Transverse colon (tissue), 4 donors: ENCODE results near the gene TMX1. TPM values are rescaled to one million over a fixed set of nuclear protein-coding genes. Genes with fewer than 3 reads are reported as not detected.
A peak's percentile ranks its signal among the peaks of the same experiment; 100 is the strongest.

Source experiments
- DNase-seq: peaks from one replicate; pipeline ENCODE4 v3.0.0-alpha.2; 2019
- H3K27ac ChIP-seq, 4 donors: fragments of 200-600 bp; sonication (generic); 2 replicates each; pipeline ENCODE4 v1.5.1; 2016 to 2018; ENCODE audit warnings: inconsistent platforms in 4 of 4
- H3K27me3 ChIP-seq: fragments of 200-600 bp; sonication (generic); 2 replicates; pipeline ENCODE4 v1.5.1; 2017; ENCODE audit warnings: inconsistent platforms
- H3K36me3 ChIP-seq, 4 donors: fragments of 200-600 bp; sonication (generic); 2 replicates each; pipeline ENCODE4 v1.5.1; 2017 to 2019; ENCODE audit warnings: inconsistent platforms in 4 of 4
- H3K4me1 ChIP-seq, 4 donors: fragments of 200-600 bp; sonication (generic); 2 replicates each; pipeline ENCODE4 v1.5.1; 2017 to 2020; ENCODE audit warnings: inconsistent platforms in 4 of 4
- H3K4me3 ChIP-seq, 4 donors: fragments of 200-600 bp; sonication (generic); 1 replicate in 1 of 4; 2 replicates in 3 of 4; pipeline versions ENCODE4 v1.5.1 to v1.6.1; 2017 to 2019; ENCODE audit warnings: inconsistent platforms in 4 of 4
- H3K9me3 ChIP-seq, 2 donors: fragments of 200-600 bp; sonication (generic); 2 replicates each; pipeline ENCODE4 v1.5.1; 2017 to 2019; ENCODE audit warnings: inconsistent platforms in 2 of 2
- EP300 ChIP-seq: sonication (generic); formaldehyde crosslinking; IDR thresholded peaks from one replicate; pipeline ENCODE4 v1.6.1; 2017; ENCODE audit warnings: antibody characterized with exemption, low read depth
- POLR2A ChIP-seq: fragments of 450-650 bp; IDR thresholded peaks from one replicate; pipeline ENCODE4 v1.6.1; 2016; ENCODE audit warnings: antibody characterized with exemption, mild to moderate bottlenecking, moderate library complexity
- POLR2AphosphoS5 ChIP-seq, 3 donors: sonication (generic); formaldehyde crosslinking; IDR thresholded peaks; one replicate each; pipeline ENCODE4 v1.6.1; 2016; ENCODE audit warnings: antibody characterized with exemption in 3 of 3
- WGBS, 2 donors: methylation state at CpG; one replicate each; pipeline ENCODE4 v1.1.5; 2018; ENCODE audit warnings: low coverage in 1 of 2; 5-methylcytosine and 5-hydroxymethylcytosine counted together
- in situ Hi-C, 4 donors: fragments of 200-750 bp; cut with MboI; loops; one replicate each; pipeline versions ENCODE4 v1.15.0 to v1.15.1; 2017; ENCODE audit warnings: low sequenced_read_pairs in 3 of 4, low pct_ligation_motif_present in 1 of 4, low pct_unique_long_range_greater_than_20kb in 1 of 4
- intact Hi-C: fragments of 100-400 bp; cut with DNase I; formaldehyde crosslinking; loops from one replicate; pipeline ENCODE4 v1.15.1; 2023; ENCODE audit warnings: low total_unique reads
- small RNA-seq, 4 donors: library from RNA; depleted of rRNA; stranded (forward); fragments of <200 nt; gene quantifications; one replicate each; pipeline ENCODE3, GENCODE V24; 2016
- total RNA-seq, 4 donors: library from RNA; depleted of rRNA; stranded (reverse); fragments of >200 nt; gene quantifications; one replicate each; pipeline ENCODE4 v1.1.0, GENCODE V29; 2016
- TF ChIP-seq, protein P1 (sequence below), 5 experiments: fragments of 200-600 bp in 3 of 5; fragments of 450-650 bp in 2 of 5; sonication (generic) in 3 of 5; IDR thresholded peaks; 1 replicate in 2 of 5; 2 replicates in 3 of 5; pipeline ENCODE4 v1.5.1; 2016 to 2017; ENCODE audit warnings: antibody characterized with exemption in 5 of 5, inconsistent platforms in 3 of 5, mild to moderate bottlenecking in 2 of 5, moderate library complexity in 1 of 5

Gene TMX1
- total RNA-seq, 4 donors from 2014 or later = 8.0 to 44.5 (median 35.1) TPM

DNA sequence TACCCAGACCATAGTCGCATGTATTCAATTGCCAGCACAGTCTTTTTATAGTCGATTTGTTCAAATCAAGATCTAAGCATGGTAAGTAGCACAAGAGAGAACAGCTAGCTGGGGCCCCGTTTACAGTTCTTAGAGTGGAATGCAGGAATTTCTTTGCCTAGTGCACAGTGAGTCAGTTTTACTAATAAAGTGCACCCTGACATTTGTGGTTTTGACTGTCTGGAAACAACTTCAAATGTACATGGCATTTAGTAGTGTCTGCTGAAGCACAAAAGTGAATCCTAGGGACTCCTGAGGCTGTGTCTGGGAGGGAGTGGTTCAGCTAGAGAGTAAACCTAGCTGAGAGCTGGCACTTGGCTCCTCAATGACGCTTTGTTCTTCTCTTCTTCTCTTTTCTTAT, 64.9 kb downstream of the TMX1 start:
- DNase-seq = no peak
- no peaks in the 10 kb centered on the region for H3K27me3 ChIP-seq
- intact Hi-C loops (no loop called here), in situ Hi-C loops (no loop called here)
- 58 to 71% methylated on average over 4 of the region's 4 CpGs for WGBS, 2 donors
- H3K4me1 ChIP-seq = peaks cover 0 to 6% (median 0%) of the 10 kb centered on the region in 4 donors
- H3K4me3 ChIP-seq = no peak overlapping the region
- H3K27ac ChIP-seq = peak overlapping the region in 2 of 4 donors; percentile 15 to 30
- TF ChIP-seq EP300 (no peak), POLR2AphosphoS5 (IDR thresholded peaks at IDR 0.05) (no peak), POLR2A (no peak)
- TF ChIP-seq, protein P1, sequence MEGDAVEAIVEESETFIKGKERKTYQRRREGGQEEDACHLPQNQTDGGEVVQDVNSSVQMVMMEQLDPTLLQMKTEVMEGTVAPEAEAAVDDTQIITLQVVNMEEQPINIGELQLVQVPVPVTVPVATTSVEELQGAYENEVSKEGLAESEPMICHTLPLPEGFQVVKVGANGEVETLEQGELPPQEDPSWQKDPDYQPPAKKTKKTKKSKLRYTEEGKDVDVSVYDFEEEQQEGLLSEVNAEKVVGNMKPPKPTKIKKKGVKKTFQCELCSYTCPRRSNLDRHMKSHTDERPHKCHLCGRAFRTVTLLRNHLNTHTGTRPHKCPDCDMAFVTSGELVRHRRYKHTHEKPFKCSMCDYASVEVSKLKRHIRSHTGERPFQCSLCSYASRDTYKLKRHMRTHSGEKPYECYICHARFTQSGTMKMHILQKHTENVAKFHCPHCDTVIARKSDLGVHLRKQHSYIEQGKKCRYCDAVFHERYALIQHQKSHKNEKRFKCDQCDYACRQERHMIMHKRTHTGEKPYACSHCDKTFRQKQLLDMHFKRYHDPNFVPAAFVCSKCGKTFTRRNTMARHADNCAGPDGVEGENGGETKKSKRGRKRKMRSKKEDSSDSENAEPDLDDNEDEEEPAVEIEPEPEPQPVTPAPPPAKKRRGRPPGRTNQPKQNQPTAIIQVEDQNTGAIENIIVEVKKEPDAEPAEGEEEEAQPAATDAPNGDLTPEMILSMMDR (IDR thresholded peaks at IDR 0.05) = no peak
- H3K9me3 ChIP-seq = no peaks in the 10 kb centered on the region
- no peaks in the 10 kb centered on the region for H3K36me3 ChIP-seq

DNA sequence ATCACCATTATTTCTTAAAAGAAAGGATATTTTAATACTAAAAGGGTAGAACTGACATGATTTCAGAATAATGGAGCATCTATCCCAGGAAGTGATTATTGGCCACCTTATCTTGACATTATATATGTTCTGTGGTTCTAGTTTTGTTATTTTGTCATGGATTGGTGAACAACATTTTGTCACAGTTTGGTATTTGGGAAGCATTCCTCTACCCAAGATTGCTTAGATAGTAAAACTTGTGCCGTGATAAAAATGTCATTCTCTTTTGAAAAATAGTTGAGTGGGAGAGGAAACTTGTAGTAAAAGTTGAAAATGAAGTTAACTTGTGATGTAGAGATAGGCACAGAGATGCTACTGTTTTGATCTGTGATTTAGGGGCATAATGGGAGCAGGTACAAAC, 65.7 kb downstream of the TMX1 start:
- in situ Hi-C loops (no loop called here), intact Hi-C loops (no loop called here)
- Histone ChIP-seq H3K36me3 (no peaks in the 10 kb centered on the region), H3K27me3 (no peaks in the 10 kb centered on the region), H3K27ac (no peak overlapping the region), H3K9me3 (no peaks in the 10 kb centered on the region), H3K4me3 (no peak overlapping the region), H3K4me1 (peaks cover 0 to 7% (median 3%) of the 10 kb centered on the region in 4 donors)
- whole genome bisulfite sequencing, 2 donors = 63 to 84% methylated on average over 1 of the region's 1 CpG
- DNase-seq = no peak
- TF ChIP-seq, protein P1 (IDR thresholded peaks at IDR 0.05) = no peak
- no peak for TF ChIP-seq POLR2AphosphoS5 (IDR thresholded peaks at IDR 0.05)
- no peak for TF ChIP-seq EP300
- TF ChIP-seq POLR2A = no peak

Small RNA genes within 50 kb of the gene (small RNA-seq; reads per million reads assigned to genes)
- gene RF00019 = 0 reads per million in 4 donors
- 0 reads per million in 4 donors for gene RF00156

Other genes with a start within 250 kb of the TMX1 start
- 10 to 100 TPM in 3 of 4 donors, 1 to 10 TPM in 1; 9.2 to 21.3 (median 16.1) TPM for gene TRIM9, start 145.1 kb upstream of the TMX1 start, total RNA-seq